WI38 (cell line): ENCODE data around the gene CSE1L.
"Not testable (repeated sequence)": the region's sequence is repeated elsewhere in the genome, so short reads cannot be mapped to it uniquely, and the experiment has no call there.

Experiments
- H3K4me3 ChIP-seq: 2 replicates; pipeline ENCODE4 v1.5.1; 2011; ENCODE audit warnings: low read depth, mild to moderate bottlenecking, control low read depth, low read length
- TF ChIP-seq, protein P1 (sequence below): IDR thresholded peaks from 2 replicates; pipeline ENCODE4 v1.5.1; 2012; ENCODE audit warnings: low read depth, mild to moderate bottlenecking, control low read depth, low read length

Gene CSE1L

DNA sequence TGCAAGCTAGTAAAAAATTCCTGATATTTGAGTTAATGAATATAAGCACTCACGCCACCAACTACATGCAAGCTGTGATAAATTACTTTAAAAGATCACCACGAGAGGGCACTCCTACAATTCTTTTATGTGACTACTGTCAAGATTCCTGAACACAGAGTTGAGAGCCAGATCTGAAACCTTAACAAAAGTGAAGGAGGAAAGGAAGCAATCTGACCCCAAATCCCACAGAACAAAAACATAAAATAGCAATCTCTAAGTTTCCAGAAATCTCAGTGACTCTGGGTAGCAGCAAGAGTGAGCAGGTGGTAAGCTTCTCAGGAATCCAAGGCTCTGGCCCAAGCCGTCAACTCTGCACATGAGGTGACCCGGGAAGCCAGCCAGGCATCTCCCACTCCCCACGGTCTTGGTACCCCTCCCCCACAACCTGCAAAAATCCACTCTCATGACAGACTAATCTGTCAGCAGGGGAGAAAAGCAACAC lies 86.9 kb downstream of the CSE1L start:
- TF ChIP-seq, protein P1, sequence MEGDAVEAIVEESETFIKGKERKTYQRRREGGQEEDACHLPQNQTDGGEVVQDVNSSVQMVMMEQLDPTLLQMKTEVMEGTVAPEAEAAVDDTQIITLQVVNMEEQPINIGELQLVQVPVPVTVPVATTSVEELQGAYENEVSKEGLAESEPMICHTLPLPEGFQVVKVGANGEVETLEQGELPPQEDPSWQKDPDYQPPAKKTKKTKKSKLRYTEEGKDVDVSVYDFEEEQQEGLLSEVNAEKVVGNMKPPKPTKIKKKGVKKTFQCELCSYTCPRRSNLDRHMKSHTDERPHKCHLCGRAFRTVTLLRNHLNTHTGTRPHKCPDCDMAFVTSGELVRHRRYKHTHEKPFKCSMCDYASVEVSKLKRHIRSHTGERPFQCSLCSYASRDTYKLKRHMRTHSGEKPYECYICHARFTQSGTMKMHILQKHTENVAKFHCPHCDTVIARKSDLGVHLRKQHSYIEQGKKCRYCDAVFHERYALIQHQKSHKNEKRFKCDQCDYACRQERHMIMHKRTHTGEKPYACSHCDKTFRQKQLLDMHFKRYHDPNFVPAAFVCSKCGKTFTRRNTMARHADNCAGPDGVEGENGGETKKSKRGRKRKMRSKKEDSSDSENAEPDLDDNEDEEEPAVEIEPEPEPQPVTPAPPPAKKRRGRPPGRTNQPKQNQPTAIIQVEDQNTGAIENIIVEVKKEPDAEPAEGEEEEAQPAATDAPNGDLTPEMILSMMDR: 0 out of 2 replicates have a peak, but pooled peaks have one; percentile 10

GRCh38 chr20:49133571-49133970 lies 87.5 kb downstream of the CSE1L start:
- H3K4me3 ChIP-seq: no peak overlapping the region
- TF ChIP-seq, protein P1: no peak

More for the DNA sequence above, 86.9 kb downstream of the CSE1L start:
- no peak overlapping the region for H3K4me3 ChIP-seq

DNA sequence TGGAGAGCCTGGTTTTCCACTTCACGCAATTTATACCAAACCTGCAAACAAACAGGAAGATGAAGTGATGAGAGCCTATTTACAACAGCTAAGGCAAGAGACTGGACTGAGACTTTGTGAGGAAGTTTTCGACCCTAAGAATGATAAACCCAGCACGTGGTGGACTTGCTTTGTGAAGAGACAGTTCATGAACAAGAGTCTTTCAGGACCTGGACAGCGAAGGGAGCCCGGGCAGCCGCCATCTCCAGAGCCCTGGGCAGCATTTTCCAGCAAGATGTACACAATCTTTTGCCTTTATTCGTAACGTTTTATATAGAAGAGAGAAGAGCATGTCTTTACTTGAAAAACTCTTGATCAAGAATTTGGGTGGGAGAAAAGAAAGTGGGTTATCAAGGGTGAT lies 88.7 kb downstream of the CSE1L start:
- not testable (repeated sequence) for H3K4me3 ChIP-seq

GRCh38 chr20:49136817-49137571 lies 90.9 kb downstream of the CSE1L start:
- TF ChIP-seq, protein P1: no peak
- no peak overlapping the region for H3K4me3 ChIP-seq

DNA sequence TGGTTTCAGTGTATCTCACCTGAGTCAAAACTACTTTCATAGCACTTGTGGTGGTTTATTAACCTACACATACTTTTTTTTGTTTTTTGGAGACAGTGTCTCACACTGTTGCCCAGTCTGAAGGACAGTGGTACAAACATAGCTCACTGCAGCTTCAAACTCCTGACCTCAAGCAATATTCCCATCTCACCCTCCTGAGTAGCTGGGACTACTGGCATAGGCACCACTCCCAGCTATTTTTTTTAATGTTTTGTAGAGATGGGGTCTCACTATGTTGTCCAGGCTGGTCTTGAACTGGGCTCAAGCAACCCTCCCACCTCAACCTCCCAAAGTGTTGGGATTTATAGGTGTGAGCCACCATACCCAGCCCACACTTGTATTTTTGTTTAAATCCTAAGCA lies 92.3 kb downstream of the CSE1L start:
- H3K4me3 ChIP-seq: no peak overlapping the region
- TF ChIP-seq, protein P1: no peak

- no peak overlapping the region for H3K4me3 ChIP-seq
Observed at GRCh38 chr20:49140411-49140810, 94.3 kb downstream of the CSE1L start.

DNA sequence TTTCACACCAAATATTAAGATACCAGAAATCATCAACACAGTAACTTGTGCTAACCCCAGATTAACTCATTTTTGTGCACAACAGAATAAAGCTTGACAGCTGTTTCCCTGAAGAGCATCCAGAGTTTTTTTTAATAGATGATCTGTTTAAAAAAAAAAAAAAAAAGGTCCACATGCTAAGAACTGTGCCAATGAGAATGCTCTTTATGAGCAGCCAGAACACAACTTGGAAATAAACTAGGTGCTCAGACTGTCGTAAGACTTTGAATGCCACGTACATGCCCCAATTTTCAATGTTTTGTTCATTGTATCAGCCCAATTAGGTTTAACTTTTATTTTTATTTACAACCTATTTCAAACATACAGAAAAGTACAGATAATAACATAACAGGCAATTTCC lies 94.7 kb downstream of the CSE1L start:
- H3K4me3 ChIP-seq: no peak overlapping the region
- TF ChIP-seq, protein P1: no peak

More at GRCh38 chr20:49140411-49140810, 94.3 kb downstream of the CSE1L start:
- TF ChIP-seq, protein P1: no peak
